ENCODE data around the gene VSX1.

VSX1 gene

GRCh38 chr20:25081730-25082497 is at the start of gene VSX1:
Gene VSX1, minus strand, starts transcription at chr20:25082141. Its CDS starts 45 bp downstream, at chr20:25082096.
- no peaks in the 10 kb centered on the region for H3K36me3 ChIP-seq (ENCODE audit: insufficient read depth, low read length)
- peaks cover 18% of the 10 kb centered on the region for H3K4me1 ChIP-seq (ENCODE audit: insufficient read depth, low read length)
- H3K4me3 ChIP-seq (ENCODE audit: low read depth in 1 of 2, low read length in 2 of 2): no peak within 1 kb of the TSS
- H3K9ac ChIP-seq (ENCODE audit: low read length): no peak within 1 kb of the TSS
- H3K27ac ChIP-seq (ENCODE audit: low read depth, low read length): no peak within 1 kb of the TSS
- no peaks in the 10 kb centered on the region for H3K9me3 ChIP-seq (ENCODE audit: low read length)
- peaks cover 59 to 62% of the 10 kb centered on the region in 2 donors for H3K27me3 ChIP-seq (ENCODE audit: control insufficient read depth in 1 of 2, insufficient read depth in 2 of 2, low read length in 2 of 2)

GRCh38 chr20:25129908-25130307 is 48.0 kb upstream of the VSX1 start:
- Histone ChIP-seq H3K27me3 (ENCODE audit: control insufficient read depth in 1 of 2, insufficient read depth in 2 of 2, low read length in 2 of 2) (no peaks in the 10 kb centered on the region), H3K36me3 (ENCODE audit: insufficient read depth, low read length) (no peaks in the 10 kb centered on the region), H3K27ac (ENCODE audit: low read depth, low read length) (no peak overlapping the region), H3K9me3 (ENCODE audit: low read length) (no peaks in the 10 kb centered on the region), H3K4me3 (ENCODE audit: low read depth in 1 of 2, low read length in 2 of 2) (no peak overlapping the region), H3K9ac (ENCODE audit: low read length) (no peak overlapping the region), H3K4me1 (ENCODE audit: insufficient read depth, low read length) (no peaks in the 10 kb centered on the region)

DNA sequence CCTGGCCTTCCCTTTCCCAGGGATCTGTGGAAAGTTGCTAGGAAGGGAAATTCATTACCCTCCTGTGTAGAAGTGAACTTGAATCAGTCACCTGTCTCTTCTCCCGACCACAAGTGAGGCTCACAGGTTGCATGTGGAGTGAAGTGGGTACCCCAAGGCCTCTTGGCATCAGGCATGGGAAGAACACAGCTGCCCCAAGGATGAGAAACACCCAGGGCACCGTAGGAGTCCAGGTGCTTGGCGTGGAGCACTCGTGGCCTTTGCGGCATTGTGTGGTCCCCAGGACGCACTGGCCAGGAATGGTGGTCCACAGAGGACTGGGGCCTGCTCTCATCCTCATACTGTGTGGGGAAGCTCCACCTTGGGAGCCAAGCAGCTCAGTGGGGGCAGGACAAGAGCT is 47.5 kb upstream of the VSX1 start:
- Histone ChIP-seq H3K36me3 (ENCODE audit: insufficient read depth, low read length) (no peaks in the 10 kb centered on the region), H3K27me3 (ENCODE audit: control insufficient read depth in 1 of 2, insufficient read depth in 2 of 2, low read length in 2 of 2) (no peaks in the 10 kb centered on the region), H3K9ac (ENCODE audit: low read length) (no peak overlapping the region), H3K4me1 (ENCODE audit: insufficient read depth, low read length) (no peaks in the 10 kb centered on the region), H3K27ac (ENCODE audit: low read depth, low read length) (no peak overlapping the region), H3K4me3 (ENCODE audit: low read depth in 1 of 2, low read length in 2 of 2) (no peak overlapping the region), H3K9me3 (ENCODE audit: low read length) (no peaks in the 10 kb centered on the region)

GRCh38 chr20:25128649-25129048 is 46.7 kb upstream of the VSX1 start:
- Histone ChIP-seq H3K36me3 (ENCODE audit: insufficient read depth, low read length) (no peaks in the 10 kb centered on the region), H3K27ac (ENCODE audit: low read depth, low read length) (no peak overlapping the region), H3K4me3 (ENCODE audit: low read depth in 1 of 2, low read length in 2 of 2) (no peak overlapping the region), H3K4me1 (ENCODE audit: insufficient read depth, low read length) (no peaks in the 10 kb centered on the region), H3K9me3 (ENCODE audit: low read length) (no peaks in the 10 kb centered on the region), H3K27me3 (ENCODE audit: control insufficient read depth in 1 of 2, insufficient read depth in 2 of 2, low read length in 2 of 2) (no peaks in the 10 kb centered on the region), H3K9ac (ENCODE audit: low read length) (no peak overlapping the region)

GRCh38 chr20:25127761-25128537 is 46.0 kb upstream of the VSX1 start:
- Histone ChIP-seq H3K27me3 (ENCODE audit: control insufficient read depth in 1 of 2, insufficient read depth in 2 of 2, low read length in 2 of 2) (no peaks in the 10 kb centered on the region), H3K36me3 (ENCODE audit: insufficient read depth, low read length) (no peaks in the 10 kb centered on the region), H3K4me3 (ENCODE audit: low read depth in 1 of 2, low read length in 2 of 2) (no peak overlapping the region), H3K4me1 (ENCODE audit: insufficient read depth, low read length) (no peaks in the 10 kb centered on the region), H3K9ac (ENCODE audit: low read length) (no peak overlapping the region), H3K9me3 (ENCODE audit: low read length) (no peaks in the 10 kb centered on the region), H3K27ac (ENCODE audit: low read depth, low read length) (no peak overlapping the region)

DNA sequence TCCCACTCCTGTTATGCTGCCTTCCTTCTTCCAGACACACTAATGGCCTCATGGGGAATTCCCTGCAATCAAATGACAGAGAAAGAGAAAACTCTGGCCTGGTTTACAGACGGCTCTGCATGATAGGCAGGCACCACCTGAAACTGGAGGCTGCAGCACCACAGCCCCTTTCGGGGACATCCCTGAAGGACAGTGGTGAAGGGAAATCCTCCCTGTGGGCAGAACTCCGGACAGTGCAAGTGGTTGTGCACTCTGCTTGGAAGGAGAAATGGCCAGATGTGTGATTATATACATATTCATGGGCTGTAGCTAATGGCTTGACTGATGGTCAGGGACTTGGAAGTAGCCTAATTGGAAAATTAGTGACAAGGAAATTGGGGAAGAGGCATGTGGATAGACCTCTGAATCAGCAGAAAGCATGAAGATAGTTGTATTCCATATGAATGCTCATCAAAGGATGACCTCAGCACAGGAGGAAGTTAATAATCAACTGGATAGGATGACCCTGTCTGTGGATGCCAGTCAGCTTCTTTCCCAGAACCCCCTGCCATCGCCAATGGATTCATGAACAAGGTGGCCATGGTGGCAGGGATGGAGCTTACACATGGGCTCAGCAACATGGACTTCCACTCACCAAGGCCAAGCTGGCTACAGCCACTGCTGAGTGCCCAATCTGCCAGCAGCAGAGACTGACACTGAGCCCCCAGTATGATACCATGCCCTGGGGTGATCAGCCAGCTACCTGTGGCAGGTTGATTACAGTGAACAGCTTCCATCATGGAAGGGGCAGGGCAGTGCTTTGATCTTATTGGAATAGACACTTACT is 44.5 kb upstream of the VSX1 start:
- Histone ChIP-seq H3K4me3 (ENCODE audit: low read depth in 1 of 2, low read length in 2 of 2) (no peak overlapping the region), H3K27me3 (ENCODE audit: control insufficient read depth in 1 of 2, insufficient read depth in 2 of 2, low read length in 2 of 2) (no peaks in the 10 kb centered on the region), H3K27ac (ENCODE audit: low read depth, low read length) (no peak overlapping the region), H3K9ac (ENCODE audit: low read length) (no peak overlapping the region), H3K4me1 (ENCODE audit: insufficient read depth, low read length) (no peaks in the 10 kb centered on the region), H3K9me3 (ENCODE audit: low read length) (no peaks in the 10 kb centered on the region), H3K36me3 (ENCODE audit: insufficient read depth, low read length) (no peaks in the 10 kb centered on the region)

DNA sequence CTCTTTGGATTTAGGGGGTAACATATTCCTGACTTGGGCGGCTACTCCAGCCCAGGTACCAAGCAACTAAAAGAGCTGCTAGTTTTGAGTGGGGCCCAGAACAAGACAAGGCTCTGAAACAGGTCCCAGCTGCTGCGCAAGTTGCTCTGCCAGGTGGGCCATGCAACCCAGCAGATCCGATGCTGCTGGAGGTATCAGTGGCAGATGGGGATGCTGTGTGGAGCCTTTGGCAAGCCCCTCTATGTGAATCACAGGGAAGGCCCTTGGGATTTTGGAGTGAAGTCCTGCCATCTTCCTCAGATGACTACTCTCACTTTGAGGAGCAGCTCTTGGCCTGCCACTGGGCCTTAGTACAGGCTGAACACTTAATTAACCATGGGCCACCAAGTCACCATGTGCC is 43.7 kb upstream of the VSX1 start:
- no peak overlapping the region for H3K4me3 ChIP-seq (ENCODE audit: low read depth in 1 of 2, low read length in 2 of 2)
- H3K27me3 ChIP-seq (ENCODE audit: control insufficient read depth in 1 of 2, insufficient read depth in 2 of 2, low read length in 2 of 2): no peaks in the 10 kb centered on the region
- no peaks in the 10 kb centered on the region for H3K9me3 ChIP-seq (ENCODE audit: low read length)
- no peaks in the 10 kb centered on the region for H3K36me3 ChIP-seq (ENCODE audit: insufficient read depth, low read length)
- no peak overlapping the region for H3K27ac ChIP-seq (ENCODE audit: low read depth, low read length)
- no peak overlapping the region for H3K9ac ChIP-seq (ENCODE audit: low read length)
- no peaks in the 10 kb centered on the region for H3K4me1 ChIP-seq (ENCODE audit: insufficient read depth, low read length)

GRCh38 chr20:25120920-25121319 is 39.0 kb upstream of the VSX1 start:
- Histone ChIP-seq H3K4me1 (ENCODE audit: insufficient read depth, low read length) (peaks cover 7% of the 10 kb centered on the region), H3K36me3 (ENCODE audit: insufficient read depth, low read length) (no peaks in the 10 kb centered on the region), H3K27me3 (ENCODE audit: control insufficient read depth in 1 of 2, insufficient read depth in 2 of 2, low read length in 2 of 2) (no peaks in the 10 kb centered on the region), H3K9me3 (ENCODE audit: low read length) (no peaks in the 10 kb centered on the region), H3K4me3 (ENCODE audit: low read depth in 1 of 2, low read length in 2 of 2) (no peak overlapping the region), H3K9ac (ENCODE audit: low read length) (no peak overlapping the region), H3K27ac (ENCODE audit: low read depth, low read length) (no peak overlapping the region)

DNA sequence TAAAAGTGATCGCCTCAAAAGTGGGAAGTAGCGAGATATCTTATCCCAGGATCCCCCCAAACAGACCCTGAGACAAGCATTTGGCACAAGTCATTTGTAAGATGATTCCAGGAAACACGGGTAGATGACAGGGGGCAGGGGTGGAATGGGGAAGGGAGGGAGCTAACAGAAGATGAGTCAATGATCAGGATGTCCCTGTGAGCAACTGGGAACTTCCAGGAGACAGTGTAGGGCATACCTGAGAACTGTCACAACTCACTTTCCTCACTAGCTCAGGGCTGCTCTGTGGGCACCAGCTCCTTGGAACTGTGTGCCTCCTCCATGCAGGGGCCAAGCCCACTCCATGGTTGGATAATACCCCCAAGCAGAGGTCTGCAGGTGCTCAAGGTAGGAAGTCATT is 38.5 kb upstream of the VSX1 start:
- no peak overlapping the region for H3K4me3 ChIP-seq (ENCODE audit: low read depth in 1 of 2, low read length in 2 of 2)
- H3K4me1 ChIP-seq (ENCODE audit: insufficient read depth, low read length): peaks cover 7% of the 10 kb centered on the region
- H3K27me3 ChIP-seq (ENCODE audit: control insufficient read depth in 1 of 2, insufficient read depth in 2 of 2, low read length in 2 of 2): no peaks in the 10 kb centered on the region
- no peak overlapping the region for H3K27ac ChIP-seq (ENCODE audit: low read depth, low read length)
- H3K36me3 ChIP-seq (ENCODE audit: insufficient read depth, low read length): no peaks in the 10 kb centered on the region
- H3K9me3 ChIP-seq (ENCODE audit: low read length): no peaks in the 10 kb centered on the region
- H3K9ac ChIP-seq (ENCODE audit: low read length): no peak overlapping the region

DNA sequence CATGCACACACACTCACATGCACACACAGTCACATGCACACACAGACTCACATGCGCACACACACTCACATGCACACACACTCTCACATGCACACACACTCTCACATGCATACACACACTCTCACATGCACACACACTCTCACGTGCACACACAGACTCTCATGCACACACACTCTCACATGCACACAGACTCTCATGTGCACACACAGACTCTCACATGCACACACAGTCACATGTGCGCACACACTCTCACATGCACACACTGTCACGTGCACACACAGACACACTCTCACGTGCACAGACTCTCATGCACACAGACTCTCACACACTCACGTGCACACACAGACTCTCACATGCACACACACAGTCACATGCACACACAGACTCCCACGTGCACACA is 36.6 kb upstream of the VSX1 start:
- Histone ChIP-seq H3K27me3 (ENCODE audit: control insufficient read depth in 1 of 2, insufficient read depth in 2 of 2, low read length in 2 of 2) (no peaks in the 10 kb centered on the region), H3K9me3 (ENCODE audit: low read length) (no peaks in the 10 kb centered on the region), H3K4me3 (ENCODE audit: low read depth in 1 of 2, low read length in 2 of 2) (no peak overlapping the region), H3K27ac (ENCODE audit: low read depth, low read length) (no peak overlapping the region), H3K9ac (ENCODE audit: low read length) (no peak overlapping the region), H3K4me1 (ENCODE audit: insufficient read depth, low read length) (peaks cover 7% of the 10 kb centered on the region), H3K36me3 (ENCODE audit: insufficient read depth, low read length) (no peaks in the 10 kb centered on the region)

GRCh38 chr20:25117990-25118389 is 36.0 kb upstream of the VSX1 start:
- H3K27me3 ChIP-seq (ENCODE audit: control insufficient read depth in 1 of 2, insufficient read depth in 2 of 2, low read length in 2 of 2): no peaks in the 10 kb centered on the region
- no peak overlapping the region for H3K4me3 ChIP-seq (ENCODE audit: low read depth in 1 of 2, low read length in 2 of 2)
- no peaks in the 10 kb centered on the region for H3K9me3 ChIP-seq (ENCODE audit: low read length)
- no peak overlapping the region for H3K9ac ChIP-seq (ENCODE audit: low read length)
- no peak overlapping the region for H3K27ac ChIP-seq (ENCODE audit: low read depth, low read length)
- H3K36me3 ChIP-seq (ENCODE audit: insufficient read depth, low read length): no peaks in the 10 kb centered on the region
- peaks cover 7% of the 10 kb centered on the region for H3K4me1 ChIP-seq (ENCODE audit: insufficient read depth, low read length)

Measured in muscle layer of colon (tissue), 2 donors.